ENCODE measurements around the gene MSMP.

MSMP gene

DNA sequence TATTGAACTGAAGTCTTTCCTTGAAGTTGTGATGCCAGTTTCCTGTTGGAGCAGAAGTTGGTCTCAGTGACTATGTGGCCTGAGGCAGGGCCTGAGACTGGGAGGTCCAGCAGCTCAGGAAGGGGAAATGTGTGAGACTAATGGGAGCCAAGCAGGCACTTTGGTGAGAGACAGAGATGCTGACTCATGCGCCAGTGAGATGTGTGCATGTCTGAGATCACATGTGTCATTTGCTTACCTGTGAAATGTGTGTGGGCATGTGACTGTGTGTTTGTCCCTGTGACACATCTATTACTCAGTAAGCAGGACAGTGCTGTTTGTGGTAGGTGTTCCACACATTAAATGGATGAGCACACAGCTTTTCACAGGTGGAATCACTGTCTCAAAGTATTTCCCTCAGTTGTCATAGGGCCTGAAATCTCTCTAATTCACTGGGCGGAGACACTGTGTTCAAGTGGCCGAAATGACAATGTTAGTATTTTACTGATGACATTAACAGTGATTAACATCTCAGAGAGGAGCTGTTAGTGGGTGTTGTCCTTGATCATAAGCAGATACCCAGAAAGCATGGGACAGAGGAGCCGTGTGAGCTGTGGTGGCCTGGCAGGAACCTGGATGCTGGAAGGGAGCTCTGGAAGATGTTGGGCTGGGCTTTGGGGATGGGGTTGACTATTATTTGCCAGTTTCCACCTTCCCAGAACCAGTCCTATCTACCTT is 44.7 kb upstream of the MSMP start:
- TF ChIP-seq, protein P1, sequence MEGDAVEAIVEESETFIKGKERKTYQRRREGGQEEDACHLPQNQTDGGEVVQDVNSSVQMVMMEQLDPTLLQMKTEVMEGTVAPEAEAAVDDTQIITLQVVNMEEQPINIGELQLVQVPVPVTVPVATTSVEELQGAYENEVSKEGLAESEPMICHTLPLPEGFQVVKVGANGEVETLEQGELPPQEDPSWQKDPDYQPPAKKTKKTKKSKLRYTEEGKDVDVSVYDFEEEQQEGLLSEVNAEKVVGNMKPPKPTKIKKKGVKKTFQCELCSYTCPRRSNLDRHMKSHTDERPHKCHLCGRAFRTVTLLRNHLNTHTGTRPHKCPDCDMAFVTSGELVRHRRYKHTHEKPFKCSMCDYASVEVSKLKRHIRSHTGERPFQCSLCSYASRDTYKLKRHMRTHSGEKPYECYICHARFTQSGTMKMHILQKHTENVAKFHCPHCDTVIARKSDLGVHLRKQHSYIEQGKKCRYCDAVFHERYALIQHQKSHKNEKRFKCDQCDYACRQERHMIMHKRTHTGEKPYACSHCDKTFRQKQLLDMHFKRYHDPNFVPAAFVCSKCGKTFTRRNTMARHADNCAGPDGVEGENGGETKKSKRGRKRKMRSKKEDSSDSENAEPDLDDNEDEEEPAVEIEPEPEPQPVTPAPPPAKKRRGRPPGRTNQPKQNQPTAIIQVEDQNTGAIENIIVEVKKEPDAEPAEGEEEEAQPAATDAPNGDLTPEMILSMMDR (IDR thresholded peaks at IDR 0.05; ENCODE audit: insufficient read depth, low read length, poor library complexity, severe bottlenecking) = no peak
- TF ChIP-seq EZH2phosphoT487 (conservative IDR thresholded peaks at IDR 0.05; ENCODE audit: low read length) = no peak
- H3K79me2 ChIP-seq (ENCODE audit: insufficient read depth, low read length) = no peaks in the 10 kb centered on the region
- H3K4me2 ChIP-seq (ENCODE audit: low read depth, low read length, poor library complexity, severe bottlenecking) = no peak overlapping the region
- H4K20me1 ChIP-seq (ENCODE audit: low read depth, low read length) = no peaks in the 10 kb centered on the region
- H3K9me2 ChIP-seq (replicated peaks; ENCODE audit: insufficient read depth, low read length) = no peaks in the 10 kb centered on the region
- H3K9me3 ChIP-seq (ENCODE audit: insufficient read depth, low read length) = no peaks in the 10 kb centered on the region
- H3K9ac ChIP-seq (ENCODE audit: low read length) = no peak overlapping the region
- no peak overlapping the region for H3K4me3 ChIP-seq (ENCODE audit: insufficient read depth, low read length, poor library complexity, severe bottlenecking)
- H3K27ac ChIP-seq (ENCODE audit: low read depth, low read length) = no peak overlapping the region
- H3F3A ChIP-seq (ENCODE audit: insufficient read depth) = no peaks in the 10 kb centered on the region
- no peak overlapping the region for H2AFZ ChIP-seq (ENCODE audit: low read depth, low read length, severe bottlenecking)
- H3K36me3 ChIP-seq (ENCODE audit: low read length) = no peaks in the 10 kb centered on the region
- H3K27me3 ChIP-seq (ENCODE audit: low read length) = no peaks in the 10 kb centered on the region

DNA sequence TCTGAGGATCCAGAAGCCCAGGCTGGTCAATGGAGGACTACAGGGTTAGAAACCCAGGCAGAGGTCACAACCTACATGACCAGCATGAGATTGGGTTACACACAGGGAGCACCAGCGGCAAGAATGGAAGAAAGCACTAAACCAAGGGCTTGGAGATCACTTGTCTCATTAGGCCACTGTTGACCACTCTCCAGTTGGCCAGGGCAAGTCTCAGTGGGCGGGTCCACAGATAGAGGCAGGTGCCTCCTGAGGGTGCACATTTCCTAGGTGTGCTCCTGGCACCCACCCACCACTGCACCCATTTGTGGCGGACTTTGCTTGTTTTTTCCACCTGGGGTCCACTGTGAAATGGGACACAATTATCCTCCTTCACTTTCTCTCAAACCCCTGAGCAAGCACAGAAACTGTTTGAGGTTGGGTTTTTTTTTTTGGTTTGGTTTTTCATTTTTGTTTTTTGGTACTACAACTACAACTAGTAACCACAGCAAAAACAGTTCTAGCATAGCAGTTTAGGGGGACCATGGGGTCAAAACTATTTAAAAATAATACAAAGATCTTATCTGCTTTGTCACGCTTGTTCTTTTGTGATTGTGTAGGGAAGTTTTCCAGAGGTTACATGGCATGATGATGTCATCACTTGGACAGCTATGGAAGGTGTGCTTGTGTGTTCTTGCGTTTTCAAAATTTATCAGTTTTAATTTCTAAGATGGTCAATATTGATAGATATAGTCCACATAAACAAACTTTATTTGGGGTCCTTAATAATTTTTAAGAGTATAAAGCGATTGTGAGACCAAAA is 43.4 kb upstream of the MSMP start:
- no peaks in the 10 kb centered on the region for H3F3A ChIP-seq (ENCODE audit: insufficient read depth)
- TF ChIP-seq, protein P1 (IDR thresholded peaks at IDR 0.05; ENCODE audit: insufficient read depth, low read length, poor library complexity, severe bottlenecking) = no peak
- TF ChIP-seq EZH2phosphoT487 (conservative IDR thresholded peaks at IDR 0.05; ENCODE audit: low read length) = no peak
- H3K9me2 ChIP-seq (replicated peaks; ENCODE audit: insufficient read depth, low read length) = no peaks in the 10 kb centered on the region
- no peaks in the 10 kb centered on the region for H3K27me3 ChIP-seq (ENCODE audit: low read length)
- H3K4me2 ChIP-seq (ENCODE audit: low read depth, low read length, poor library complexity, severe bottlenecking) = no peak overlapping the region
- no peaks in the 10 kb centered on the region for H3K36me3 ChIP-seq (ENCODE audit: low read length)
- no peak overlapping the region for H3K27ac ChIP-seq (ENCODE audit: low read depth, low read length)
- no peak overlapping the region for H3K9ac ChIP-seq (ENCODE audit: low read length)
- H4K20me1 ChIP-seq (ENCODE audit: low read depth, low read length) = no peaks in the 10 kb centered on the region
- no peak overlapping the region for H3K4me3 ChIP-seq (ENCODE audit: insufficient read depth, low read length, poor library complexity, severe bottlenecking)
- H2AFZ ChIP-seq (ENCODE audit: low read depth, low read length, severe bottlenecking) = no peak overlapping the region
- no peaks in the 10 kb centered on the region for H3K79me2 ChIP-seq (ENCODE audit: insufficient read depth, low read length)
- no peaks in the 10 kb centered on the region for H3K9me3 ChIP-seq (ENCODE audit: insufficient read depth, low read length)

DNA sequence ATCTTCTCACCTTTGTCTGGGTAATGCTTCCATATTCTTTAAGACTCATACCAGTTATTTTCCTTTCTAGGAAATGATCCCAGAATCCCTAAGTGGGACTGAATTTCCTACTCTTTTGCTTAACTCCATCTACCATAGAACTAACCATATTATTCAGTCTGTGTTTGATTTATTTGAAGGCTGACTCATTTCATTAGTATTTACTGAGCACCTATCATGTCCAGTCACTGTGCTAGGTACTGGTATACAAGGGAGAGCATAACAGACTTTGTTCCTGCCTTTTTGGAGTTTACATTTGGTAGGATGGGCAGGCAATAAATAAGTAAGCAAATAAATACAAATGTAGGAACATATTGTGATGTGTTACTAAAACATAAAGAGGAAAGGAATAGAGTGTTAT is 41.6 kb upstream of the MSMP start:
- Histone ChIP-seq H3K9me3 (ENCODE audit: insufficient read depth, low read length) (no peaks in the 10 kb centered on the region), H3K27ac (ENCODE audit: low read depth, low read length) (no peak overlapping the region)
- no peak for TF ChIP-seq EZH2phosphoT487 (conservative IDR thresholded peaks at IDR 0.05; ENCODE audit: low read length)
- TF ChIP-seq, protein P1 (IDR thresholded peaks at IDR 0.05; ENCODE audit: insufficient read depth, low read length, poor library complexity, severe bottlenecking) = no peak

More for the DNA sequence above, 41.6 kb upstream of the MSMP start:
- Histone ChIP-seq H3K9me2 (replicated peaks; ENCODE audit: insufficient read depth, low read length) (no peaks in the 10 kb centered on the region), H3F3A (ENCODE audit: insufficient read depth) (no peaks in the 10 kb centered on the region), H3K27me3 (ENCODE audit: low read length) (no peaks in the 10 kb centered on the region), H4K20me1 (ENCODE audit: low read depth, low read length) (no peaks in the 10 kb centered on the region), H3K79me2 (ENCODE audit: insufficient read depth, low read length) (no peaks in the 10 kb centered on the region), H3K36me3 (ENCODE audit: low read length) (no peaks in the 10 kb centered on the region), H2AFZ (ENCODE audit: low read depth, low read length, severe bottlenecking) (no peak overlapping the region), H3K4me2 (ENCODE audit: low read depth, low read length, poor library complexity, severe bottlenecking) (no peak overlapping the region), H3K4me3 (ENCODE audit: insufficient read depth, low read length, poor library complexity, severe bottlenecking) (no peak overlapping the region), H3K9ac (ENCODE audit: low read length) (no peak overlapping the region)
